GM18499 (cell line): ENCODE measurements around the gene CKAP2L.
A peak's percentile ranks its signal among the peaks of the same experiment; 100 is the strongest.

ENCODE experiments used
- ATAC-seq: cut with Tn5 transposase; IDR thresholded peaks from one replicate; pipeline ENCODE4 v1.9.1; 2021; ENCODE audit warnings: moderate number of reproducible peaks; ENCODE audit not compliant: insufficient read depth, unreplicated experiment

Gene CKAP2L

DNA sequence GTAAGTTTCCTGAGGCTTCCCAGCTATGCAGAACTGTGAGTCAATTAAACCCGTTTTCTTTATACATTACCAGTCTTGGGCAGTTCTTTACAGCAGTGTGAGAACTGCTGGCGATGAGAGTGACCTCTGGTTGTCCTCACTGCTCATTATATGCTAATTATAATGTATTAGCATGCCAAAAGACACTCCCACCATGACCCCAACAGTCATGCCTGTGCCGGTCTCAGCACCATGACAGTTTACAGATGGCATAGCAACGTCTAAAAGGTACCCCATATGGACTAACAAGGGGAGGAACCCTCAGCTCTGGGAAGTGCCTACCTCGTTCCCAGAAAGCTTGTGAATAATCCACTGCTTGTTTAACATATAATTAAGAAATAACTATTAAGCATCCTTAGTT, 28.0 kb upstream of the CKAP2L start:
- no peak for ATAC-seq

DNA sequence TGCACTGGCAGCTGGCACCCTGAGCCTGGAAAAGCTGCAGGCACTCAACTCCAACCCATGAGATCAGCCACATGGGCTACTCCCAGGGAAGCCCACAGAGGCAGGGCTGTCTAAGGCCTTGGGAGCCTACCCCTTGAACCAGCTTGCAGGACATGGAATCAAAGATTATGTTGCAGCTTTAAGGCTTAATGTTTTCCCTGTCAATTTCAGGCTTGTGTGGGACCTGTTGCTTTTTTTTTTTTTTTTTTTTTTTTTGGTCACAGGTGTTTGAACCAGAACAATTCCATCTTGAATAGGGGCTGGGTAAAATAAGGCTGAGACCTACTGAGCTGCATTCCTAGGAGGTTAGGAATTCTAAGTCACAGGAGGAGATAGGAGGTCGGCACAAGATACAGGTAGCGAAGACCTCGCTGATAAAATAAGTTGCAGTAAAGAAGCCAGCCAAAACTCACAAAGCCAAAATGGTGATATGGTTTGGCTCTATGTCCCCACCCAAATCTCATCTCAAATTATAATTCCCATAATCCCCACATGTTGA, 27.4 kb upstream of the CKAP2L start:
- ATAC-seq = no peak

DNA sequence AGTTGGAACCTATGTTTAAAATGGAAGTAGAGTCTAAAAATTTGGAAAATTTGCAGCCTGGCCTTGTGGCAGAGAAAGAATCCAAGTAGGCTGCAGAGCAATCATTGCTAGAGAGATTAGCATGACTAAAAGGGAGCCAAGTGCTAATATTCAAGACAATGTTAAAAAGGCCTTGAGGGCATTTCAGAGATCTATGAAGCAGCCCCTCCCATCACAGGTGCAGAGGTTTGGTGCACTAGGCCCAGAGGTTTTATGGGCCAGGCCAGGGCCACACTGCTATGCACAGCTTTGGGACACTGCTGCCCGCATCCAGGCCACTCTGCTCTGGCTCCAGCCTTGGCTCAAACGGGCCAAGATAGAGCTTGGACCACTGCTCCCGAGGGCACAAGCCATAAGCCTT, 26.6 kb upstream of the CKAP2L start:
- no peak for ATAC-seq

DNA sequence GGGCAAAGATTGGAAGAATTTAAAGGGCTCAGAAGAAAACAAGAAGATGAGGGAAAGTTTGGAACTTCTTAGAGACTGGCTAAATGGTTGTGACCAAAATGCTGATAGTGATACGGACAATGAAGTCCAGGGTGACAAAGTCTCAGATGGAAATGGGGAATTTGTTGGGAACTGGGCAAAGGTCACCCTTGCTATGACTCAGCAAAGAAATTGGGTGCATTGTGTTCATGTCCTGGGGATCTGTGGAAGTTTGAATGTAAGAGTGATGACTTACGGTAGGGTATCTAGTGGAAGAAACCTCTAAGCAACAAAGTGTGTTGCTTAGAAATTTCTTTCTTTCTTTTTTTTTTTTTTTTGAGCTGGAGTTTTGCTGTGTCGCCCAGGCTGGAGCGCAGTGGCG, 25.9 kb upstream of the CKAP2L start:
- no peak for ATAC-seq

DNA sequence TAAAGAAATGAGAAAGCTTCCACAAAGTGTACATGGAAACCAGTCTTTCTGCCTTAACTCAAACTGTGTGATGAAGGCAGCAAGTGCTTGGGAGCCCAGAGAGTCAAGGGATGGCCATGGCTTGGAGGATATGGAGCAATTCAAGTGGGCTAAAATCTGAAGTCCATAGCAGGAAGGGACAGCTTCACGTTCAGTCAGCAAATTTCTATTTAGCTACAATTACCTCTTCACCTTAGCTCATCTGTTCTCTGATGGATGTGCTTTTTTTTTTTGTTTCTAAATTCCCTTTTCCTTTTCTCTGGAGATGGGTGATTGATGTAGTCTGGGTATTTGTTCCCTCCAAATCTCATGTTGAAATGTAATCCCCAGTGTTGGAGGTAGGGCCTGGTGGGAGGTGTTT, 24.8 kb upstream of the CKAP2L start:
- no peak for ATAC-seq

DNA sequence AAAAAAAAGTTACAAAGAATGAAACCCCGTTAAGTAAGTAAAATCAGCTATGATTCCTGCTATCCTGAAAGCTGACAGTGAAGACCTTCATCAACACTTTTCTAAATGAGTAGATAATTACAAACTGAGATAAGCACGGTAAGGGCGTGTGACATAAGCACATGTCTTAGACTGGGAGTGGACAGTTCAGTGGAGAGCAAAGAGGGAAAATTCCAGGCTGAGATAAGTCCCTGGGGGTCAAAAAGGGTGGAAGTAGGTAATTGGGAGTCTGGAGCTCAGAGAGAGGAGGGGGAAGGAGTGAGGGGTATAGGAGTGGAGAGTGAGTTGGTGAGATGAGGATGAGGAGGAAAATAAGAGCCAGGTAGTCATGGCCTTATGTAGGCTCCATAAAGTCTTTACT, 24.2 kb upstream of the CKAP2L start:
- no peak for ATAC-seq

DNA sequence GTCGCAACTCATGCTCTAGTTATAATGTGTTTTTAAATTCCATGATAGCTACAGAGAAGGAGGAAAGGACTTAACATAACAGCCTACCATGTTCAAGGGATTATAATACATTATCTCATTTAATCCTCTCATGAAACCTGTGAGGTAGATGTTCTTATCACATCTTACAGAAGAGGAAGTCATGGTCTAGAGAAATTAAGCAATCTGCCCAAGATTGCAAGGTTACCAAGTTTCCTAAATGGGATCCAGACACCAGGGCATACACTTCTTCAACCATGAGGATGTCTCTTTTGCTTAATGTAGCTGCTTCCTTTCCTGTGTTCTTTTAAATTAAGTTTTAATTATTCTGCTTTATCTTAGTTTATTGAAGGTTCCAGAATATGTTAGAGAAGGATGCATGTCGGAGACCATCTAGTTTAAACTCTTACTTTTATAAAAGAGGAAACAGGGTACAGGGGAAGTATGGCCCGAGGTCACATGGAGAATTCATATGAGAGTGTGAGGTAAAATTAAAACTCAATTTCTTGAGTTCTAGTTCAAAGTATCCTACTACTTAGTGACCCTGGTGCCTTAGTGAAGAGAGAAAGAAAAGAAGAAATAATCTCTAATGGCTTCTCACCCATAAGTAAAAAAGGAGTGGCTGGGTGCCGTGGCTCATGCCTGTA, 23.5 kb upstream of the CKAP2L start:
- no peak for ATAC-seq

DNA sequence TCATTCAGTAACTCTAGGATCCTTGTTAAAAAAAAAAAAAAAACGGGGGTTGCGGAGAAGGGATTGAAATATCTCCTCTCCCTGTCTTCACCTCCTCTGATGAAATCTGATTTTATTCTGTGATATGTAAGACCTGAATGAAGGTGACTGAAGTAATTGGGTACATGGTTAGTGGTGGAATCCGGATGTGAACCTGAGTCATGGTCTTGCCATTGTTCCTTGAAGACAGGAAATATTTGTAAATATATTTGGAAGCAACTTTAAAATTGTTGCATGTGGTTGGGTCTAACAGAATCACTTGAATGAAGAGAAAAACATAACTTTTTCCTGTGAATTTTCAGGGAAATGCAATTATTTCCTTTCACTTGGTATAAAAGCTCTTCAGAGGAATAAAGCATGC, 22.9 kb upstream of the CKAP2L start:
- ATAC-seq = no peak

DNA sequence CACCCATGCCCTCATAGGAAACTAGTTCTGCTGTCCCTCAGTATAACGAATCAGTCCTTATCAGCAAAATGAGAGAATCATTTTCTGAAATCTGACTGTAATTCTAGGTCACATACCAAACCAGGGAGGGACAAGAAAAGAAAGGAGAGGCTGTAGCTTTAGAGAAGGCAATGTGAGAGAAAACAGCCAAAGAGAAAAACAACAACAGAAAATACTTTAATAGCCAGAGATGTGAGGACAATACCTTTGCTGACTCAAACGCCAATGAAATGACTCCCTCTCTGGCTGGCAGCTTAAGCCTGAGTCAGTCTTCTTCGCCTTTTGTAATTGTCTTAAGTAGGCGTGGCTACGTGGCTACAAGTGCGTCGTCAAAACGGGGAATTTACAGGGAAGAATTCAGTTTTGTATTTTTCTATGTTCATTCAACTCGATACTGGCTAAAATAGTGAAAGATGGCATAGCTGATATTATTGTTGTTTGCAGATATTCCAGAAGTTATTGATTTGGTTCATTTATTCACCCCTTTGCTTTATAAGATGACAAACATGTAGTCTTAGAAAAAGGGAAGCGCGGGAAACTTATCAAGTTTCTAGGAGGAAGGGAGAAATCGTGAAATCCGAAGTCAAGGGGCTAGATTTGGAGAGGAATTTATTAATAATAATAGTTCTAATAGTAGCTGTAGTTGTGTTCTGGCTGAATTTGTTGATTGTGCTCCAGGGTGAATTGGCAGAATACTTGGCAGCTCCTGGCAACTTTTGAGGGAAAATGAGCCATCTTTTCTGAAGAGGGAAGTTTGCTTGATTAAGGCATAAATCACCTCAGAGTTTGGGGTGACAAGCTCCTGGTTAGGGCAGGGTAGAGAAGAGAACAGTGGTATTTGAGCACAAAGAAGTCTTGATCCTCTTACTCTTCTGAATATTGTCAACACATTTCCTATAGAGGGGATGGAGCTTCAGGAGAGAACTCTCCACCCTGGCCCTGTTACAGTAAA, 20.1 kb upstream of the CKAP2L start, which contains the start of gene IL1A:
IL1A (minus strand) TSS at position 295 of the 991 bp plus-strand sequence. CDS start 723 bp downstream, outside the sequence.
- no peak for ATAC-seq

DNA sequence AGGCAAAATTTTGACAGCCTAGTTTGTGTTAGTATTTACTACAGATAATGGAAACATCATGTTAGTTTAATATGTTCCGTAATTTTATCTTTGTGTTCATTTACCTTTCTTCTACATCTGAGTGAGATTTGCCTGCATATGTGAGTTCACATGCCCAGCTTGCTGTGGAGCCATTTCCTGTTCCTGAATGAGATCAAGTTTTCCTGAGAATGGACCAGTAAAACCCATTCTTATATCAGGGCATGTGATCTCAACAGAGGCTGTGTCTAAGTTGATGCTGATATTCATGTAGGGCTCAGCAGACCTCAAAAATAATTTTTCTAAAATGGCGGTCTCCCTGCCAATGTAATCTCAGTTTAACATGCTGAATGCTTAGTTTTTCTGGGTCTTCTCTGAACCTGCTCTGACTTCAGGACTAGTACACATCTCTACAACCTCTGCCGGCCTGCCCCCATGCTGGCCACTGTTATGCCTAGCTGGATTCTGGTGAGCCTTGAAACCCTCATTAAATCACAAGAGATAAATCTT, 18.8 kb upstream of the CKAP2L start:
- ATAC-seq = no peak

DNA sequence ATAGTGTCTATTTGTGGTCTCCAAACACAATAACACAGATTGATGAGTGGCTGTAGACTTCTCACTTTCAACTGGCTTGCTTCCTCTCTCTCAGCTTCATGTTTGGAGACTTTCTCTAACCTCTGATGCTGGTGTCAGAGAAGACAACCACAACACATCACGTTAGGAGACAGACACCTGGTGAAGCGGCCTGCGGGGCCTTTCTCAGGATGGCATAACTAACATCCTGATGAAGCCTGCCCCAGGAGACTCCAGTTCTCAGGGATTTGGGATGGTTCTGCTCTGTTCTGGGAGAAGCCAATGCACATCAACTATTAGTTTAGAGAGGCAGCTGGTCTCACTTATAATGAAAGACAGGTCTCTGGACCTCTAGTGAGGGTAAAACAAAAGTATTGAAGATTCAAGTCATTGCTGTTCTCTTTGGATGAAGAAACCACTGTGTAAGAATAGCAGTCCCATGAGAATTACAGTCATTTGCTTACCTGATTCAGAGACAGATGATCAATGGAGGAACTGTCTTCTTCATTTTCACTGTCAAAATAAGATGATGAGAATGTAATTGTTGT, 17.9 kb upstream of the CKAP2L start:
- peak; percentile 54 for ATAC-seq

DNA sequence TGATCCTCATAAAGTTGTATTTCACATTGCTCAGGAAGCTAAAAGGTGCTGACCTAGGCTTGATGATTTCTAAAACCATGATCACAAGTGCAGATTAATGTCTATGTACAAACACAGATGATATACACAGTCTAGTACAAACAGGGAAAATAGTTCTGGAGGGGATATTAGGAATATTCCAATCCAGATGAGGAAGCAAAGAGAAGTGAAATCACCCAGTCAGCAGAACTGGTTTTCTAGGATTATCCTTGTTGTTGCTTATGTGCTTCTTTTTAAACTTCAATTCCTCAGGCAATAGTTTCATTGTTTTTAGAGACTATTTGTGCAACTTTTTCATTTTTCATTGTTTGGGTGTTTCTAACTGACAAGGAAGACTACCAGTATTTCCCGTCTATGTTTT, 15.2 kb upstream of the CKAP2L start:
- no peak for ATAC-seq

DNA sequence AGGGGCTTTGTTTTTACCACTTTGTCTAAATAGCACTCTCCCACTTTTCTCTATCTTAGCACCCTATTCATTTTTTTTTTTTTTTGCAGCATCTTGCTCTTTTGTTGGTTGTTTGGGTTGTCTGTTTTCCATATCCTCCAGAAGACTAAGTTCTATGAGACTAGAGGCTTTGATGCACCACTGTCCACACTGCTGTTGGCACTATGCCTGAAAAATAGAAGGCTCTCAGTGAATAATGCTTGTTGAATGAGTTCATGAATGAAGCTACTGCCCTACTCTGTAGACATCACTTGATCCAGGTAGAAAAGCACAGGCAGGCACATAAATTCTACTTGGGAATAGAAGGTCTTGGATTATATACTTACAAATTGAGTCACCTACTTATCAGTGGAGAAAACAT, 12.6 kb upstream of the CKAP2L start:
- no peak for ATAC-seq

DNA sequence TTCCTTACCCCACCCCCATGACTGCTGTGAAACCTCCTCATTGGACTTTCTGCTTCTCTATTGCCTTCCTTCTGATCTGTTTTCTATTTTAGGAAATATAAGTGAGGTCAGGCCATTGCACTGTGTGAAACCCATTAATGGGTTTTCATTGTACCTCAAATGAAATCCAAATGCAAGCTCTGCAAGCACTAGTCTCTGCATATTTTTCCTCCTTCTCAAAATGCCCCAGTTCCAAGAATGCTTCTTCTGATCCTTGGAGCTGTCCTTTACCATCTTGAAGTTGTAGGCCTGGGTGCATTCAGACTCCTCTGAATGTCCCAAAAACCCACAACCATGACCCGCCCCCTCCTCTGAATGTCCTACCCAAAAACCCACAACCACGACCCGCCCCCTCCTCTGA, 11.7 kb upstream of the CKAP2L start:
- no peak for ATAC-seq

DNA sequence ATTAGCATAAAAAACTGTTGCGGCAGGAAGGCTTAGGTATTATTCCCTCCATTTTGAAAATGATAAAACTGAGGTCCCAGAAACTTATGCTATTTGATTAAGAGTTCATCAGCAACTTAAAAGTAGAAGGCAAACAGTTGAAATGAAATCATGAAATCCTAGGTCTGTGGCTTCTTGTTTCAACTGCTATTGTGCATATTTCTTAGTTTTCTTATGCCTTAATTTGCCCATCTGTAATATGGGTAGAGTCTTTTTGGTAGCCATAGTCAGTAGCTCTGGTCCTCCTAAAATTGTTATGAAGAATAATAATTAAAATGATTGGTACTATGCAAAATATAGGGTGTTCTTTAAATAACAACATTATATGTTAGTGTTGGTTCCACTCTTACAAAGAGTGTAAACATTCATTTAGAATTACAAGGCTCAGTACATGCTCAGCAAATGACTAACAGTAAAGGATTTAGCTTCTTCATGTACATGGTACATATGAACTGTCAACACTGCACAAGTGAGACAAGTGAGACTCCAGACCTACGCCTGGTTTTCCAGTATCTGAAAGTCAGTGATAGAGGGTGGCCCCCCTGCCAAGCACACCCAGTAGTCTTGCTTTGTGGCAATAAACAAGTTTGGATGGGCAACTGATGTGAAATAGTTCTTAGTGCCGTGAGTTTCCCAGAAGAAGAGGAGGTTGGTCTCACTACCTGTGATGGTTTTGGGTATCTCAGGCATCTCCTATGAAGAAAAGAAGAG, 10.3 kb upstream of the CKAP2L start:
- no peak for ATAC-seq

DNA sequence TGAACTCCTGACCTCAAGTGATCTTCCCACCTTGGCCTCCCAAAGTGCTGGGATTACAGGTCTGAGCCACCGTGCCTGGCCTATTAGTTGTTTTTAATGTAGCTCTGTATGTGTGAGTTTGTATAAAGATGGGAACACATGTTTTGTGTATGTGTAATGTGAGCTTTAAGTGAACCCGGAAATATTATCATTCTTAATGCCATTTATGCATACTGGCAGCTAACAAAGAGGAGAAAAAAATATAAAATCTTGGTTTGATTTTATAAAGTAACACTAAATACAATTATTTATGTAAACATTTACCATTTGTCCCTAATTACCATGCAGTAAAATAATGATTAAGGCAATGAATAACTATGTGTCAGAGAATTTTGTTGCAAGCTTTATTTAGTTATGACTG, 9.1 kb upstream of the CKAP2L start:
- no peak for ATAC-seq

DNA sequence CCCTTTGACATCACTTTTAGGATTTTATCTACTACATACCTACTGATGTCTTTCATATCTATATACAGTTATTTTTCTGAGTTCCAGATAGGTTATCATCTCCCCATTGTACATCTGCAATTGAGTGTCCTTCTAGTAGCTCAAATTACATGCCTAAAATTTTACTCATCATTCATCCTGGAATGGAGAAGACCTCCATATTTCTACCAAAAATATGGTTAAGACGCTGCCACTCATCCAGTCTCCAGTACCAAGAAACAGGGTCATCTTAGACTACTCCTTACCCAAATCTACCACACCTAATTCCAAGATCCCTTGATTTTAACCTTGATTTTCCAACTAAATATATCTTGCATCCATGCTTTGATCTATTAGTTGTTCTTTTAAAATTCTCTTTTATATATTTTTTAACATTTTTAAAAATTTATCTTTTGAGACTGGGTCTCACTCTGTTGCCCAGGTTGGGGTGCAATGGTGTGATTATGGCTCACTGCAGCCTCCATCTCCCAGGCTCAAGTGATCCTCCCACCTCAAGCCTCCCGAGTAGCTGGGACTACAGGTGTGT, 8.6 kb upstream of the CKAP2L start:
- no peak for ATAC-seq

DNA sequence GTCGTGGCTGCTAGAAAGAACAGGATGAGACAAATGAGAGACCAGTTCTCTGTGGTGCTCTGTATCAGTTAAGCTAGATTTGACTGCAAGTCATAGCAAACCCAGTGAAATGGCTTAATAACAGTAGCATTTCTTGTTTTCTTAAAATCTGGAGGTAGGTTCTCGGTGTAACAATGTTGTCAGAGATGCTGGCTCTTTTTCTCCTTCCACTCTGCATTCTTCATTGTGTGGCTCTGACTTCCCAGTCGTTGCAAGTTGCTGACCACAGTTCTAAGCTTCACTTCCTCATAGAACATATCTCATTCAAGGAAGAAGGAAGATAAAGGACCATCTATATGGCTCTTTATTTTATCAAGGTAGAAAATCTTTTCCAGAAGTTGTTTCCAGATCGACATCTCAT, 7.9 kb upstream of the CKAP2L start:
- ATAC-seq = no peak

DNA sequence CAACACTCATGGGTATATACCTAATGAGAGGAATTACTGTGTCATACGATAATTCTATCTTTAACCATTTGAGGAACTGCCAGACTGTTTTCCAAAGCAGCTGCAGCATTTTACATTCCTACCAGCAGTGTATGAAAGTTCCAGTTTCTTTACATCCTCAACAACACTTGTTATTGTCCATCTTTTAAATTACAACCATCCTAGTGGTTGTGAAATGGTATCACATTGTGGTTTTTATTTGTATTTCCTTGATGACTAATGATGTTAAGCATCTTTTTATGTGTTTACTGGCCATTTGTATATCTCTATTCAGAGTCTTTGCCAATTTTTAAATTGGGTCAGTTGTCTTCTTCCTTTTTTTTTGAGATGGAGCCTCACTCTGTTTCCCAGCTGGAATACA, 4.0 kb upstream of the CKAP2L start:
- ATAC-seq = no peak
